ENCODE measurements around the gene COQ6. TPM values are rescaled to one million over a fixed set of nuclear protein-coding genes. Genes with fewer than 3 reads are reported as not detected.

Gene COQ6
- total RNA-seq, 1 donor from 2014 or later, result 19.7 TPM

DNA sequence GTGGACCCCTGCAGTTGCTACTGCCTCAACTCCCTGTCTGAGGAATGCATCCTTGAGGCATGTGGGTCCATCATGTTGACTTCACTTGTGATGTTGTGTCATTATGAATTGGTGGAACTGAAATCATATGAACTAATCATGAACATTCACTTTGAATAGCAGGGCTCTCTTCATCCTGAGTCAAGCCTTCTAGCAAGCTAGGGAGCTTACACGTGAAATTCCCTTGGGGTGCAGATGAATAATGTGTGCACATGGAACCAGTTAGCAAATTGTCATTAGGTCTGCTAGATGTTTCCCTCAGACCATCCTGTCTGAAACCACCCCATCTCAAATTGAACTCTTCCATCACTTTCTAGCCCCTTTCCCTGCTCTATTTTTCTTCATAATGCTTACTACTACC is 3.6 kb downstream of the COQ6 start:
- no peaks in the 10 kb centered on the region for H3K4me1 ChIP-seq
- Mint-ChIP-seq H3K9me3 (no peaks in the 10 kb centered on the region), H3K4me1 (peaks cover 12% of the 10 kb centered on the region), H3K27ac (no peak overlapping the region), H3K27me3 (ENCODE audit: insufficient read depth, low read depth) (peaks cover 14% of the 10 kb centered on the region), H3K36me3 (peaks cover 8% of the 10 kb centered on the region), H3K4me3 (no peak overlapping the region)
- H3K36me3 ChIP-seq, result no peaks in the 10 kb centered on the region
- peaks cover 21% of the 10 kb centered on the region for H3F3A ChIP-seq (ENCODE audit: low read depth)
- no peaks in the 10 kb centered on the region for H3K27me3 ChIP-seq
- H2AFZ ChIP-seq (replicated peaks), result no peak overlapping the region
- H3K4me3 ChIP-seq, result no peak overlapping the region
- no peak overlapping the region for H3K9ac ChIP-seq
- no peak for TF ChIP-seq EZH2phosphoT487 (IDR thresholded peaks at IDR 0.05)
- TF ChIP-seq EZH2 (IDR thresholded peaks at IDR 0.05), result no peak
- TF ChIP-seq CTCF (IDR thresholded peaks at IDR 0.05), result no peak
- peaks cover 6% of the 10 kb centered on the region for H3K79me2 ChIP-seq (ENCODE audit: low read depth)
- DNase-seq (ENCODE audit: low spot score), result no peak
- no peak overlapping the region for H3K4me2 ChIP-seq
- no peaks in the 10 kb centered on the region for H3K9me3 ChIP-seq (ENCODE audit: low read depth)
- H3K27ac ChIP-seq, result no peak overlapping the region
- H4K20me1 ChIP-seq (ENCODE audit: low read depth), result no peaks in the 10 kb centered on the region

GRCh38 chr14:73955674-73956073 is 5.6 kb downstream of the COQ6 start:
- H3K4me3 ChIP-seq, result no peak overlapping the region

GRCh38 chr14:73958591-73958990 is 8.5 kb downstream of the COQ6 start:
- Histone ChIP-seq H3K4me2 (no peak overlapping the region), H3K4me1 (no peaks in the 10 kb centered on the region), H4K20me1 (ENCODE audit: low read depth) (no peaks in the 10 kb centered on the region), H3K79me2 (ENCODE audit: low read depth) (no peaks in the 10 kb centered on the region), H3K27me3 (no peaks in the 10 kb centered on the region), H3K27ac (no peak overlapping the region), H3K9ac (no peak overlapping the region), H3K9me3 (ENCODE audit: low read depth) (no peaks in the 10 kb centered on the region), H2AFZ (replicated peaks) (no peak overlapping the region), H3K4me3 (no peak overlapping the region), H3F3A (ENCODE audit: low read depth) (no peaks in the 10 kb centered on the region), H3K36me3 (no peaks in the 10 kb centered on the region)
- H3K4me1 Mint-ChIP-seq, result no peaks in the 10 kb centered on the region
- no peak overlapping the region for H3K4me3 Mint-ChIP-seq
- H3K36me3 Mint-ChIP-seq, result peaks cover 24% of the 10 kb centered on the region
- TF ChIP-seq EZH2phosphoT487 (IDR thresholded peaks at IDR 0.05) (no peak), EZH2 (IDR thresholded peaks at IDR 0.05) (no peak), CTCF (IDR thresholded peaks at IDR 0.05) (no peak)
- no peak overlapping the region for H3K27ac Mint-ChIP-seq
- H3K9me3 Mint-ChIP-seq, result no peaks in the 10 kb centered on the region
- no peaks in the 10 kb centered on the region for H3K27me3 Mint-ChIP-seq (ENCODE audit: insufficient read depth, low read depth)
- no peak for DNase-seq (ENCODE audit: low spot score)

More at GRCh38 chr14:73955674-73956073, 5.6 kb downstream of the COQ6 start:
- no peak overlapping the region for H3K4me3 Mint-ChIP-seq
- H3K36me3 ChIP-seq, result no peaks in the 10 kb centered on the region
- no peak overlapping the region for H3K27ac ChIP-seq
- no peak overlapping the region for H3K4me2 ChIP-seq
- H3F3A ChIP-seq (ENCODE audit: low read depth), result peaks cover 7% of the 10 kb centered on the region
- no peak for DNase-seq (ENCODE audit: low spot score)
- H3K9ac ChIP-seq, result no peak overlapping the region
- no peak overlapping the region for H3K27ac Mint-ChIP-seq
- peaks cover 6% of the 10 kb centered on the region for H3K79me2 ChIP-seq (ENCODE audit: low read depth)
- TF ChIP-seq CTCF (IDR thresholded peaks at IDR 0.05) (no peak), EZH2 (IDR thresholded peaks at IDR 0.05) (no peak), EZH2phosphoT487 (IDR thresholded peaks at IDR 0.05) (no peak)
- H3K9me3 Mint-ChIP-seq, result no peaks in the 10 kb centered on the region
- peaks cover 5% of the 10 kb centered on the region for H3K27me3 Mint-ChIP-seq (ENCODE audit: insufficient read depth, low read depth)
- peaks cover 13% of the 10 kb centered on the region for H3K36me3 Mint-ChIP-seq
- H3K4me1 Mint-ChIP-seq, result peaks cover 10% of the 10 kb centered on the region
- no peak overlapping the region for H2AFZ ChIP-seq (replicated peaks)
- no peaks in the 10 kb centered on the region for H3K9me3 ChIP-seq (ENCODE audit: low read depth)
- no peaks in the 10 kb centered on the region for H3K27me3 ChIP-seq
- H4K20me1 ChIP-seq (ENCODE audit: low read depth), result no peaks in the 10 kb centered on the region
- H3K4me1 ChIP-seq, result no peaks in the 10 kb centered on the region
